ENCODE measurements around the gene RPH3AL.
"Not testable (repeated sequence)": the region's sequence is repeated elsewhere in the genome, so short reads cannot be mapped to it uniquely, and the experiment has no call there.

Gene RPH3AL

GRCh38 chr17:319266-319665, 33.3 kb downstream of the RPH3AL start:
- no peak for DNase-seq (ENCODE audit: low spot score)

GRCh38 chr17:317070-317469, 35.5 kb downstream of the RPH3AL start:
- DNase-seq (ENCODE audit: low spot score): not testable (repeated sequence)

GRCh38 chr17:315399-315798, 37.2 kb downstream of the RPH3AL start:
- DNase-seq (ENCODE audit: low spot score): not testable (repeated sequence)

- not testable (repeated sequence) for DNase-seq (ENCODE audit: low spot score)
Measured at GRCh38 chr17:314614-314944, 38.0 kb downstream of the RPH3AL start.

- no peak for DNase-seq (ENCODE audit: low spot score)
Measured at GRCh38 chr17:313911-314613, 38.5 kb downstream of the RPH3AL start.

- no peak for DNase-seq (ENCODE audit: low spot score)
Measured at GRCh38 chr17:313231-313630, 39.4 kb downstream of the RPH3AL start.

GRCh38 chr17:312476-313148, 40.0 kb downstream of the RPH3AL start:
- DNase-seq (ENCODE audit: low spot score): no peak

- DNase-seq (ENCODE audit: low spot score): no peak
Measured at GRCh38 chr17:311119-311782, 41.4 kb downstream of the RPH3AL start.

- DNase-seq (ENCODE audit: low spot score): no peak
Measured at GRCh38 chr17:310111-311010, 42.2 kb downstream of the RPH3AL start.

GRCh38 chr17:309361-309888, 43.2 kb downstream of the RPH3AL start:
- DNase-seq (ENCODE audit: low spot score): no peak

- no peak for DNase-seq (ENCODE audit: low spot score)
Measured at GRCh38 chr17:307741-308507, 44.7 kb downstream of the RPH3AL start.

- DNase-seq (ENCODE audit: low spot score): no peak
Measured at GRCh38 chr17:307295-307691, 45.3 kb downstream of the RPH3AL start.

GRCh38 chr17:306536-307294, 45.9 kb downstream of the RPH3AL start:
- no peak for DNase-seq (ENCODE audit: low spot score)

- DNase-seq (ENCODE audit: low spot score): no peak
Measured at GRCh38 chr17:306116-306515, 46.5 kb downstream of the RPH3AL start.

GRCh38 chr17:305090-305976, 47.3 kb downstream of the RPH3AL start:
- DNase-seq (ENCODE audit: low spot score): no peak

- DNase-seq (ENCODE audit: low spot score): no peak
Measured at GRCh38 chr17:304461-304860, 48.1 kb downstream of the RPH3AL start.

- DNase-seq (ENCODE audit: low spot score): no peak
Measured at GRCh38 chr17:303168-303567, 49.4 kb downstream of the RPH3AL start.

GRCh38 chr17:302300-302698, 50.3 kb downstream of the RPH3AL start:
- DNase-seq (ENCODE audit: low spot score): no peak

GRCh38 chr17:301681-302299, 50.8 kb downstream of the RPH3AL start:
- no peak for DNase-seq (ENCODE audit: low spot score)
